G401.6 (cell line): ENCODE results near the gene PIGR.

Source experiments
- FAIRE-seq: peaks from 2 replicates; lab custom pipeline; 2012; peaks lifted over from hg19 to GRCh38; lab: Jason Lieb, UNC

Gene PIGR

GRCh38 chr1:206960676-206961386 lies 14.6 kb upstream of the PIGR start:
- FAIRE-seq, result no peak

- no peak for FAIRE-seq
These were observed 11.9 kb upstream of the PIGR start for GRCh38 chr1:206958144-206958543.

GRCh38 chr1:206957639-206958038 lies 11.4 kb upstream of the PIGR start:
- FAIRE-seq, result no peak

GRCh38 chr1:206955476-206956451 lies 9.5 kb upstream of the PIGR start:
- FAIRE-seq, result no peak

- no peak for FAIRE-seq
These were observed 8.4 kb upstream of the PIGR start for GRCh38 chr1:206954459-206955342.

- no peak for FAIRE-seq
These were observed 7.4 kb upstream of the PIGR start for GRCh38 chr1:206953626-206954025.

- FAIRE-seq, result no peak
These were observed 6.9 kb upstream of the PIGR start for GRCh38 chr1:206953126-206953525.

- FAIRE-seq, result no peak
These were observed 5.9 kb upstream of the PIGR start for GRCh38 chr1:206952171-206952570.

- no peak for FAIRE-seq
These were observed 5.2 kb upstream of the PIGR start for GRCh38 chr1:206951318-206952100.

GRCh38 chr1:206949641-206950040 lies 3.4 kb upstream of the PIGR start:
- FAIRE-seq, result no peak

GRCh38 chr1:206949208-206949607 lies 2.9 kb upstream of the PIGR start:
- FAIRE-seq, result no peak

- no peak for FAIRE-seq
These were observed 989 bp upstream of the PIGR start for GRCh38 chr1:206947255-206947654.

GRCh38 chr1:206945779-206946178 lies 487 bp downstream of the PIGR start:
- FAIRE-seq, result no peak

- no peak for FAIRE-seq
These were observed 1.6 kb downstream of the PIGR start for GRCh38 chr1:206944703-206945102.

GRCh38 chr1:206941766-206942418 lies 4.4 kb downstream of the PIGR start:
- FAIRE-seq, result no peak

GRCh38 chr1:206940588-206940936 lies 5.7 kb downstream of the PIGR start:
- no peak for FAIRE-seq

GRCh38 chr1:206939841-206940587 lies 6.3 kb downstream of the PIGR start:
- FAIRE-seq, result no peak

- FAIRE-seq, result no peak
These were observed 7.1 kb downstream of the PIGR start for GRCh38 chr1:206939131-206939530.

GRCh38 chr1:206937425-206937824 lies 8.8 kb downstream of the PIGR start:
- no peak for FAIRE-seq

- FAIRE-seq, result no peak
These were observed 10.7 kb downstream of the PIGR start for GRCh38 chr1:206935491-206936067.
